Measurements from ENCODE around the gene PNPLA7. TPM values are rescaled to one million over a fixed set of nuclear protein-coding genes. Genes with fewer than 3 reads are reported as not detected.
"Not testable (repeated sequence)": the region's sequence is repeated elsewhere in the genome, so short reads cannot be mapped to it uniquely, and the experiment has no call there.

The PNPLA7 gene
- total and polyA plus RNA-seq, 9 donors: 2.2 to 29.3 (median 13.0) TPM

- peak in 1 of 5 donors; percentile 5 for DNase-seq
- Histone ChIP-seq H3K9me3 (no peaks in the 10 kb centered on the region), H3K4me3 (no peak overlapping the region), H3K4me1 (ENCODE audit: insufficient read depth) (no peaks in the 10 kb centered on the region), H3K27ac (no peak overlapping the region), H3K36me3 (no peaks in the 10 kb centered on the region), H3K27me3 (no peaks in the 10 kb centered on the region)
- 83 to 90% (median 84%) methylated on average over 10 of the region's 10 CpGs for WGBS, 3 donors
- TF ChIP-seq EP300 (IDR thresholded peaks at IDR 0.05): no peak
- TF ChIP-seq POLR2A (IDR thresholded peaks at IDR 0.05): no peak
- no peak for TF ChIP-seq CTCF (IDR thresholded peaks at IDR 0.05)
- intact Hi-C loops (cut with DNase I): no loop called here
Observed at GRCh38 chr9:137516144-137516917, 33.9 kb downstream of the PNPLA7 start.

- no peaks in the 10 kb centered on the region for H3K27me3 ChIP-seq
- peak in 1 of 5 donors; percentile 19 for DNase-seq
- intact Hi-C loops (cut with DNase I): no loop called here
- TF ChIP-seq EP300 (IDR thresholded peaks at IDR 0.05) (no peak), POLR2A (IDR thresholded peaks at IDR 0.05) (no peak), CTCF (IDR thresholded peaks at IDR 0.05) (no peak)
- H3K4me1 ChIP-seq (ENCODE audit: insufficient read depth): no peaks in the 10 kb centered on the region
- no peak overlapping the region for H3K27ac ChIP-seq
- H3K36me3 ChIP-seq: no peaks in the 10 kb centered on the region
- H3K9me3 ChIP-seq: no peaks in the 10 kb centered on the region
- WGBS, 3 donors: 78 to 85% (median 79%) methylated on average over 21 to 23 of the region's 23 CpGs
- no peak overlapping the region for H3K4me3 ChIP-seq
Observed at GRCh38 chr9:137515338-137515724, 34.9 kb downstream of the PNPLA7 start.

- intact Hi-C loops (cut with DNase I): no loop called here
- Histone ChIP-seq H3K4me1 (ENCODE audit: insufficient read depth) (no peaks in the 10 kb centered on the region), H3K27me3 (no peaks in the 10 kb centered on the region), H3K27ac (no peak overlapping the region), H3K4me3 (no peak overlapping the region), H3K9me3 (no peaks in the 10 kb centered on the region), H3K36me3 (no peaks in the 10 kb centered on the region)
- TF ChIP-seq EP300 (IDR thresholded peaks at IDR 0.05) (no peak), POLR2A (IDR thresholded peaks at IDR 0.05) (no peak), CTCF (IDR thresholded peaks at IDR 0.05) (no peak)
- DNase-seq: peak in 1 of 5 donors; percentile 6
- WGBS, 3 donors: 86 to 92% (median 86%) methylated on average over 19 to 30 of the region's 30 CpGs
Observed at GRCh38 chr9:137514691-137515337, 35.4 kb downstream of the PNPLA7 start.

- H3K4me1 ChIP-seq (ENCODE audit: insufficient read depth); intact Hi-C loops (cut with DNase I); H3K36me3 ChIP-seq; DNase-seq; H3K27me3 ChIP-seq; H3K4me3 ChIP-seq; H3K27ac ChIP-seq; H3K9me3 ChIP-seq: not testable (repeated sequence)
- WGBS, 3 donors: 85 to 88% (median 87%) methylated on average over 32 to 42 of the region's 42 CpGs
Observed at GRCh38 chr9:137513801-137514570, 36.2 kb downstream of the PNPLA7 start.

- H3K4me3 ChIP-seq; DNase-seq; H3K36me3 ChIP-seq; H3K9me3 ChIP-seq; intact Hi-C loops (cut with DNase I); H3K4me1 ChIP-seq (ENCODE audit: insufficient read depth); H3K27ac ChIP-seq; H3K27me3 ChIP-seq: not testable (repeated sequence)
- 87 to 92% (median 90%) methylated on average over 5 of the region's 5 CpGs for WGBS, 3 donors
Observed at GRCh38 chr9:137513136-137513535, 37.1 kb downstream of the PNPLA7 start.
